ENCODE data around the gene PTPN14. TPM values are rescaled to one million over a fixed set of nuclear protein-coding genes. Genes with fewer than 3 reads are reported as not detected.

Gene PTPN14
- total and polyA plus RNA-seq, 2 experiments from 2014 or later, result 18.7 to 70.2 TPM

DNA sequence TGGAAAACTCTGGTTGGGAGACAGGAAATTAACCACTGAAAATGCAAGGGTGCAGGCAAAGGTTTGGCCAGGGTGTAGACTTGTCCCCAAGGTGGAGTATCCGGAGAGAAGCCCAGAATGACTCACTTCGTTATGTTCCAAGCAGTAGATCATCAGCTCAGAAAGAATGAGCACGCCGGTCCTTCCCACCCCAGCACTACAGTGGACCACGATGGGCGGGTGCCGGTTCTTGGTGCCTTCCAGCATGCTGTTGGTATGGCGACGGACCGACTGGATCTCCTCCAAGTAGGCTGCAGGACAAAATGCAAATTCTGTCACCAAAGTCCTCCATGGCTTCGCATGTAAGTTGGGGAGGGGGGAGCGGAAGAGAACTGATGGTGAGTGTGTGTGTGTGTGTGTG, 187.0 kb downstream of the PTPN14 start:
- Histone ChIP-seq H3K27ac (ENCODE audit: low read depth) (0 out of 2 replicates have a peak overlapping the region, but pooled peaks have one; percentile 45), H3K79me2 (replicated peaks; ENCODE audit: insufficient read depth) (0 out of 2 replicates have a peak, but pooled peaks cover 2% of the 10 kb centered on the region), H3K4me3 (no peak overlapping the region), H3K4me2 (no peak overlapping the region), H2AFZ (no peak overlapping the region), H4K20me1 (replicated peaks; ENCODE audit: insufficient read depth) (no peaks in the 10 kb centered on the region), H3K36me3 (ENCODE audit: insufficient read depth) (peaks cover 9% of the 10 kb centered on the region), H3K27me3 (ENCODE audit: insufficient read depth) (no peaks in the 10 kb centered on the region), H3K4me1 (ENCODE audit: insufficient read depth) (no peaks in the 10 kb centered on the region), H3F3A (replicated peaks; ENCODE audit: low read depth) (no peaks in the 10 kb centered on the region), H3K9me2 (ENCODE audit: insufficient read depth) (no peaks in the 10 kb centered on the region)
- no peak overlapping the region; the same call in 1 of the 2 replicates for H3K27ac Mint-ChIP-seq
- DNase-seq (ENCODE audit: low spot score) (no peak), ATAC-seq (no peak)
- H3K36me3 Mint-ChIP-seq (ENCODE audit: low read depth), result peaks cover 41% of the 10 kb centered on the region
- H3K4me3 Mint-ChIP-seq, result no peak overlapping the region
- H3K9me3 Mint-ChIP-seq, result no peaks in the 10 kb centered on the region
- H3K27me3 Mint-ChIP-seq (ENCODE audit: insufficient read depth, low read depth, poor library complexity), result peaks cover 2% of the 10 kb centered on the region
- no peaks in the 10 kb centered on the region for H3K4me1 Mint-ChIP-seq
- TF ChIP-seq JUNB (IDR thresholded peaks at IDR 0.05; ENCODE audit: unreplicated experiment), result no peak
- TF ChIP-seq, protein P1, sequence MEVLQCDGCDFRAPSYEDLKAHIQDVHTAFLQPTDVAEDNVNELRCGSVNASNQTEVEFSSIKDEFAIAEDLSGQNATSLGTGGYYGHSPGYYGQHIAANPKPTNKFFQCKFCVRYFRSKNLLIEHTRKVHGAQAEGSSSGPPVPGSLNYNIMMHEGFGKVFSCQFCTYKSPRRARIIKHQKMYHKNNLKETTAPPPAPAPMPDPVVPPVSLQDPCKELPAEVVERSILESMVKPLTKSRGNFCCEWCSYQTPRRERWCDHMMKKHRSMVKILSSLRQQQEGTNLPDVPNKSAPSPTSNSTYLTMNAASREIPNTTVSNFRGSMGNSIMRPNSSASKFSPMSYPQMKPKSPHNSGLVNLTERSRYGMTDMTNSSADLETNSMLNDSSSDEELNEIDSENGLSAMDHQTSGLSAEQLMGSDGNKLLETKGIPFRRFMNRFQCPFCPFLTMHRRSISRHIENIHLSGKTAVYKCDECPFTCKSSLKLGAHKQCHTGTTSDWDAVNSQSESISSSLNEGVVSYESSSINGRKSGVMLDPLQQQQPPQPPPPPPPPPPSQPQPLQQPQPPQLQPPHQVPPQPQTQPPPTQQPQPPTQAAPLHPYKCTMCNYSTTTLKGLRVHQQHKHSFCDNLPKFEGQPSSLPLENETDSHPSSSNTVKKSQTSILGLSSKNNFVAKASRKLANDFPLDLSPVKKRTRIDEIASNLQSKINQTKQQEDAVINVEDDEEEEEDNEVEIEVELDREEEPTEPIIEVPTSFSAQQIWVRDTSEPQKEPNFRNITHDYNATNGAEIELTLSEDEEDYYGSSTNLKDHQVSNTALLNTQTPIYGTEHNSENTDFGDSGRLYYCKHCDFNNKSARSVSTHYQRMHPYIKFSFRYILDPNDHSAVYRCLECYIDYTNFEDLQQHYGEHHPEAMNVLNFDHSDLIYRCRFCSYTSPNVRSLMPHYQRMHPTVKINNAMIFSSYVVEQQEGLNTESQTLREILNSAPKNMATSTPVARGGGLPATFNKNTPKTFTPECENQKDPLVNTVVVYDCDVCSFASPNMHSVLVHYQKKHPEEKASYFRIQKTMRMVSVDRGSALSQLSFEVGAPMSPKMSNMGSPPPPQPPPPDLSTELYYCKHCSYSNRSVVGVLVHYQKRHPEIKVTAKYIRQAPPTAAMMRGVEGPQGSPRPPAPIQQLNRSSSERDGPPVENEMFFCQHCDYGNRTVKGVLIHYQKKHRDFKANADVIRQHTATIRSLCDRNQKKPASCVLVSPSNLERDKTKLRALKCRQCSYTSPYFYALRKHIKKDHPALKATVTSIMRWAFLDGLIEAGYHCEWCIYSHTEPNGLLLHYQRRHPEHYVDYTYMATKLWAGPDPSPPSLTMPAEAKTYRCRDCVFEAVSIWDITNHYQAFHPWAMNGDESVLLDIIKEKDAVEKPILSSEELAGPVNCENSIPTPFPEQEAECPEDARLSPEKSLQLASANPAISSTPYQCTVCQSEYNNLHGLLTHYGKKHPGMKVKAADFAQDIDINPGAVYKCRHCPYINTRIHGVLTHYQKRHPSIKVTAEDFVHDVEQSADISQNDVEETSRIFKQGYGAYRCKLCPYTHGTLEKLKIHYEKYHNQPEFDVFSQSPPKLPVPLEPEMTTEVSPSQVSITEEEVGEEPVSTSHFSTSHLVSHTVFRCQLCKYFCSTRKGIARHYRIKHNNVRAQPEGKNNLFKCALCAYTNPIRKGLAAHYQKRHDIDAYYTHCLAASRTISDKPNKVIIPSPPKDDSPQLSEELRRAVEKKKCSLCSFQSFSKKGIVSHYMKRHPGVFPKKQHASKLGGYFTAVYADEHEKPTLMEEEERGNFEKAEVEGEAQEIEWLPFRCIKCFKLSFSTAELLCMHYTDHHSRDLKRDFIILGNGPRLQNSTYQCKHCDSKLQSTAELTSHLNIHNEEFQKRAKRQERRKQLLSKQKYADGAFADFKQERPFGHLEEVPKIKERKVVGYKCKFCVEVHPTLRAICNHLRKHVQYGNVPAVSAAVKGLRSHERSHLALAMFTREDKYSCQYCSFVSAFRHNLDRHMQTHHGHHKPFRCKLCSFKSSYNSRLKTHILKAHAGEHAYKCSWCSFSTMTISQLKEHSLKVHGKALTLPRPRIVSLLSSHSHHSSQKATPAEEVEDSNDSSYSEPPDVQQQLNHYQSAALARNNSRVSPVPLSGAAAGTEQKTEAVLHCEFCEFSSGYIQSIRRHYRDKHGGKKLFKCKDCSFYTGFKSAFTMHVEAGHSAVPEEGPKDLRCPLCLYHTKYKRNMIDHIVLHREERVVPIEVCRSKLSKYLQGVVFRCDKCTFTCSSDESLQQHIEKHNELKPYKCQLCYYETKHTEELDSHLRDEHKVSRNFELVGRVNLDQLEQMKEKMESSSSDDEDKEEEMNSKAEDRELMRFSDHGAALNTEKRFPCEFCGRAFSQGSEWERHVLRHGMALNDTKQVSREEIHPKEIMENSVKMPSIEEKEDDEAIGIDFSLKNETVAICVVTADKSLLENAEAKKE (CRISPR knock-in tag; IDR thresholded peaks at IDR 0.05), result no peak
- no peak for TF ChIP-seq CREB1 (CRISPR knock-in tag; IDR thresholded peaks at IDR 0.05; ENCODE audit: low read depth)
- TF ChIP-seq STAT1 (IDR thresholded peaks at IDR 0.05; ENCODE audit: unreplicated experiment), result no peak

DNA sequence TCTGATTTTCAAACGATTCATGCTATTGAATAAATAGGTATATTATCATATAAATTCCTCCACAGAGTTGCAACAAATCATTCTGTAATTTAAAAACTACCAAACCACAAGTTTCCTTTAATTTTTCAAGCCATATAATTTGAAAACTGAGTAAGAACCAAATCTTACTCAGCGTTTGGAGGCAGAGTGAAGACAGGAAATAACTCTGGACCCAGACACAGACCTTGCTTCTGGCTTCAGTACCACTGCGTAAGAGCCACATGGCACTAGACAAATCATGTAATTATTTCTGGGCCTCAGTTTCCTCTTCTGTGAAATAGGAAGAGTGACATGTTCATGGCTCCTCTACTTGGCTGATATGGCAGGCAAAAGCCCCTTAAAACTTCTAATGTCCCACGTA, 188.0 kb downstream of the PTPN14 start:
- Histone ChIP-seq H3K4me2 (no peak overlapping the region), H3K4me3 (no peak overlapping the region), H3K4me1 (ENCODE audit: insufficient read depth) (no peaks in the 10 kb centered on the region), H3K79me2 (replicated peaks; ENCODE audit: insufficient read depth) (0 out of 2 replicates have a peak, but pooled peaks cover 2% of the 10 kb centered on the region), H3K27ac (ENCODE audit: low read depth) (no peak overlapping the region), H3K27me3 (ENCODE audit: insufficient read depth) (no peaks in the 10 kb centered on the region), H3F3A (replicated peaks; ENCODE audit: low read depth) (no peaks in the 10 kb centered on the region), H3K9me2 (ENCODE audit: insufficient read depth) (no peaks in the 10 kb centered on the region), H2AFZ (no peak overlapping the region), H3K36me3 (ENCODE audit: insufficient read depth) (peaks cover 3% of the 10 kb centered on the region), H4K20me1 (replicated peaks; ENCODE audit: insufficient read depth) (no peaks in the 10 kb centered on the region)
- Mint-ChIP-seq H3K4me1 (no peaks in the 10 kb centered on the region), H3K4me3 (no peak overlapping the region), H3K9me3 (no peaks in the 10 kb centered on the region), H3K36me3 (ENCODE audit: low read depth) (peaks cover 38% of the 10 kb centered on the region), H3K27me3 (ENCODE audit: insufficient read depth, low read depth, poor library complexity) (peaks cover 2% of the 10 kb centered on the region), H3K27ac (no peak overlapping the region)
- ATAC-seq (no peak), DNase-seq (ENCODE audit: low spot score) (no peak)
- TF ChIP-seq NANOG (IDR thresholded peaks at IDR 0.05; ENCODE audit: borderline replicate concordance) (no peak), STAT1 (IDR thresholded peaks at IDR 0.05; ENCODE audit: unreplicated experiment) (no peak), ZNF331 (CRISPR knock-in tag; IDR thresholded peaks at IDR 0.05; ENCODE audit: low read depth) (no peak)
- TF ChIP-seq, protein P1 (CRISPR knock-in tag; IDR thresholded peaks at IDR 0.05), result no peak

All from GM23338 (cell line).